HG02623 (cell line): ENCODE data around the gene SMYD3.

Experiments
- ATAC-seq: cut with Tn5 transposase; IDR thresholded peaks from one replicate; pipeline ENCODE4 v1.9.1; 2021; ENCODE audit warnings: moderate library complexity; ENCODE audit not compliant: unreplicated experiment

Gene SMYD3

DNA sequence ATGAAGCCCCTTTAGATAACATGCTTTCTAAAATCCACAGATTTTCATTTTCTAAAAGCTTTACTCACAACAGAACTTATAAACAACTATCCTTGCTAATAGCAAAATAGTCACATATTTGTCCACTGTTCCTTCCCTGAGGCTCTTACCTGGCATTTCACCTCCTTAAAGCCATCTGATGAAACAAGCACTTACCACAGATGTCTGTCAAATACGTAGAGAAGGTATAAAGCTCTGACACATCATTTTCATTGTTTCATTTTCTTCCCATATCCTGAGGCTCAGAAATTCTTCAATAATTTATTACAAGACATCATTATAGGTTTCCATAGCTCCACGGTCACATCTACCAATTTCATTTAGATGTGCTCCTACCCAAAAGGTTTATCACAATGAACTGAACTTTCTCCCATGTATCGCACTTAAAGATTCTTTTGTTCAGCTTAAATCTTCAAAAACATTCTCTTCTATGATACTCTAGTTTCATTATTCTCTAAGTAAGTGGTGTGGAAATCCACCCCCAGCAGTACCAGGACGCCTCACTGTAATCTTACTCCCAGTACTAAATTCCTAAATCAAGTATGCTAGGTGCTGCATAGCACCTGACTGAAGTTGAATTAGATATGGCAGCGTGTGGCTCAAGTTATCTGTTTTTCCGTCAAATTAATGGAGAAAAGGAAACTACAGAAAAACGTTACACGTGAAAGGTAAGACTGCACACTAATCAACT is 569.6 kb downstream of the SMYD3 start:
- ATAC-seq, result no peak

DNA sequence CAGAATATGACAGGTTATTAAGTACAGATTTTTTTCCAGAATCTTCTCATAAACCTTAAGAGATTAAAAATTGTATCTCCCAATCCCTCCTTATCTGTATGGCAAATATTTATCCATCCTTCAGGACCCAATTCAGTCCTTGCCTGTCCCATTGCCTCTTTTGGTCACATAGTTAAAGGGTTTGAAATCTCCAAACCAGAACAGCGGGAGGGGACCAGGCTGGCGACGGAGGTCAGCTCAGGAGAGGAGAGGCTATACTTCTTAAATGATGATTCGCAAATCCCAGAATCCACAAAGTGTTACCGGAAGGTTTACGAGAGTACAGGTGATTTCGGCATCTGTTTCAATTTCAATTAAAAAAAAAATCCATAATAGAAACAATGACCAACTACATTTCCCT is 572.7 kb downstream of the SMYD3 start:
- ATAC-seq, result no peak

DNA sequence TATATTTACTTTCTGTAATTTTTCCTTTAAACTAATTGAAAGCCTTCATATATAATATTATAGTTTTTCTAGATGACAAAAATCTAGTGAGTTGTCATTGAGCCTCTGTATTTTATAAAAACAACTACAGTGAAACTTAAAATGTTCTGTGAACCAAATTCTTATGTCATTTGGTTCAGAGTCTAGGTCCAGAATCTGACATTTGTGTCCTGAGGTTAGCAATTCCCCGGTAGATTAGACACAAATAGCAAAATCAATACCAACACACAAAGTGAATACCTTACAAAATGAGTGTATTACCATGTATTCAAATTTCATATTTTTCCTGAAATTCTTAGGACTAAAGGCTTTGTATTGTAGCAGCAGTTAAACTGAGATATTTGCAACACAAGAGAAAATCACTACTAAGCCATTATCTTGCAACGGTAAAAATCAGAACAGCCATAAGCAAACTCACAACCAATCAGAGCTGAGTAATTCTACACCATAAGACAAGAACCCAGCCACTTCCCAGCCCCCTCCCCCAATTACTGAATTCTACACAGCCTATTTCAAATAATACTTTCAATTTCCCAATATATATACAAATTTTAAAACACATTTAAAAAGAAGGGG is 573.5 kb downstream of the SMYD3 start:
- ATAC-seq, result no peak

DNA sequence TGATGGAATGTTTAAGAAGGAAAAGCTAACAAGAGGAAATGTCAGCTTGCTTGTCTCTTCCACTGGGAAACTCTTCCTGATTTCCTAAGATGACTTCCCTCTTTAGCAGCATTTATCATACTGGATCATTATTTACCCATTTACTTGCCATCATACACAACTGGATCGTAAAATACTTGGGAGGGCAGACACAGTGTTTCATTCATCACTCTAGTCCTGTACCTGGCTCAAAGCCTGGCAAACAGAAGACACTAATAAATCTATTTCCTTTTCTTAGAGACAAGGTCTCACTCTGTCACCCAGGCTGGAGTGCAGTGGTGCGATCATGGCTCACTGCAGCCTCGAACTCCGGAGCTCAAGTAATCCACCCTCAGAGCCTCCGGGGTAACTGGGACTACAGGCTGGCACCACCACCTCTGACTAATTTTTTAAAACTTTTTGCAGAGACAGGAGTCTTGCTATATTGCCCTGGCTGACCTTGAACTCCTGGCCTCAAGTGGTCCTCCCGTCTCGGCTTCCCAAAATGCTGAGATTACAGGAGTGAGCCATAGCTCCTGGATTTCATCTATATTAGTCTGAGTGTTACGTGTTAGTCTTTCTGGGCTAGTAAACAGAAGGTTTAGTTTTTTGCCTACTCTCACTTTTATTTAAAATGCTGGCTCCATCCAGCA is 574.6 kb downstream of the SMYD3 start:
- ATAC-seq, result no peak

DNA sequence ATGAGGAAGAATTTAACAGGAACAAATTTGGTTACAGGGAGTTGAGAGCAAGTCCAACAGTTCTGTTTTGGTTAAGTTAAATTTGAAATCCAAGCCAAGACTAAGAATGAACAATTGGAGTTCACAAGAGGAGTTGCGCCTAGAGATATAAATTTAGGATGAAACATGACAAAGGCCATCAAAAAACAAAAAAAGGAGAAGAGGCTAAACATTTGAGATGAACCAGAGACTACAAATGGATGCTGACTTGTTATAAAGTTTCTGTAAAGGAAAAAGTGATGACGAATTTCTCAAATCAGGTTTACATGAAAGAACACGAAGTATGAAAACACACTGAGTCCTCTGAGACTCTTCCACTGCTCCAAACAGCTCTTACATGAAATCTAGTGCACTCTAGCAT is 575.6 kb downstream of the SMYD3 start:
- ATAC-seq, result no peak

DNA sequence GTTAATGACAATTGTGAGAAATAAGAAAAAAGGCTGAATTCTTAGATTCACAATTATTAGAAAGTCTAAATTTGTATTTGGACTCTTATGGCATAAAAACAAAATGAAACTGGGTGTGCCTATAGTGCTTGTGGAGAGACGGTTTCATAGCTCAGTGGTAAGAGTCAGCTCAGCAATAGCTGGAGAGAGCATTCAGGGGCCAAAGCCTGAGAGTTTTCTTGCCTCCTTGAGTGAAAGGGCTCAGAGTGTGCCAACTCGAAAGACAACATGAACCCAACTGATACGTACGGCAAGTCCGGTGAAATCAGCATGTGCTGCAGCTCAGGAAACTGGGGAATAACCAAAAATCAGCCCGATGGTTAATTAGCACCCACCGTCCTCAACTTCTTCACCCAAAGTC is 577.9 kb downstream of the SMYD3 start:
- ATAC-seq, result no peak

DNA sequence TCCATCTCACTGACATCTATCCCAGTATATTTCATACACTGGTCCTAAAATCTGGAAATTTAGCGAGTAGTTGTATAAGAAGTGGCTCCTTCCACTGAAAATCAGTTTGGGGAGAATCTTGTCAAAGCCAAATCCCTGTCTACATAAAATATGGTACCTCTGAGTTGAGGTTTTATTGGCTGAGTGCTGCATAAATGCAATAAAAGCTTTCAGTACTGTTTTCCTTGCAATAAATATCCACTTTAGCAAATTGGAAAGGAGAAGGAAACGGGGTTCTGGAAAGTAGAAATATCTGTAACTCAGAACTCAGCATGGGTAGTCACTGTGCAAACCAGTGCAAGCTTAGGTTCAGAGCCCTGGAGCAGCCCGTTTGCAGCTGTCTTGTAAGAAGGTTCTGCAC is 580.2 kb downstream of the SMYD3 start:
- ATAC-seq, result no peak

DNA sequence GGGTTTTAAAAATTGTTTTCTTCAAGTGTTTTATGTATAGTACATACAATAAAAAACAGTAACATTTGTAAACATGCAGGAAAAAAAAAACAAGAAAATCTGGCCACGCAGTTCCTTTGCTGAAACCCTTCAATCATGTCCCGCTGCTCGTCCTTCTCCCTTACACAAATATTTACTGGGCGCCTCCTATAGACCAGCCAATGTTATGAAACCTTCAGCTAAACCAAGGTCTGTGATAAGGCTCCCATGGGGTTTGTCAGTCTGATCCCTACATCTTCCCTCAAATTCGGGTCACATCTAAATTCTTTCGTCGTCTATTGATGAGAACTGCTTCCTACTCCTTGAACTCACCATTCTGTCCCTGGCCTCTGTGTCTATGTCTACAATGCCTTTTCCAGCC is 583.9 kb downstream of the SMYD3 start:
- ATAC-seq, result no peak

DNA sequence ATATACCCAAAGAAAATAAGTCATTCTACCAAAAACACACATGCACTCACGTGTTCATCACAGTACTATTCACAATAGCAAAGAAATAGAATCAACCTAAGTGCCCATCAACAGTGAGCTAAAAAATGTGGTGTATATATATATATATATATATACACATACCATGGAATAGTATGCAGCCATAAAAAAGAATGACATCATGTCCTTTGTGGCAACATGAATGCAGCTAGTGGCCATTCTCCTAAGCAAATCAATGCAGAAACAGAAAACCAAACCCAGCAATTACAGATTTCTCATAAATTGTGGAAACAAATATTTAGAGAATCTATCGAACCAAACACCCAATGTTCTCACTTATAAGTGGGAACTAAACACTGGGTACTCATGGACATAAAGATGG is 585.7 kb downstream of the SMYD3 start:
- no peak for ATAC-seq

DNA sequence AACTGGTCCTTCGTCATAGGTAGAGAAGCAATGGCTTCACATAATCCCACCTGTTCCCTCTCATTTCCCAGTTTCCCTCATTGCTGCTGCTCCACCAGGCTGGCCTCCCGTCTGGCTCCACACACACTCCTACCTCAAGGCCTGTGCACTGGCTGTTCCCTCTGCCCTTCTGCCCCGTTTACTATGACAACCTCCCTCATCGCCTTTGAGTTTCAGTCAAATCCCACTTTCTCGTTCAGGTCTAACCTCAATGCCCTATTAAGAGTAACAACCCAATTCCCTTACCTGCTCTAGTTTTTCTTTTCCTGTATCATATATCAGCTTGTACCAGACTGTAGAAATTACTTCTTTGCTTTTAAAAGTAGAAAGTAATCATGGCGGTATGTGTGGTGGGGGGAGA is 589.7 kb downstream of the SMYD3 start:
- ATAC-seq, result no peak

DNA sequence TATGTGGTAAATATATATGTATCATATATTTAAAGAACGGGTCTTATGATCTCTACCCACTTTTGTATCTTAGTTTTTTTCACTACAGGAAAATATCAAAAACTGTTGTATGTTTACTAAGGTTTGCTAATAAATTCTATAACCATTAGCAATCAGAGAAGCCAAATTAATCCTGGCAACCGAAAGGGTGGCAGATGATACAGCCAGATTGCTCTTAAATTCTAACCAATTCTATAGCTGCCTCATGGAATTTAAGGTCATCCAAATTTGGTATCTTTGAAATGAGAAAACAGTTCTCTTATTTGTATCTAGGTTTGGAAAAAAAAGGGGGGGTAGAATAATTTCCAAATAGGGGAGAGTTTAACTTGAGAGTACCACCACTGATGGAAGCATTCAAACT is 591.2 kb downstream of the SMYD3 start:
- no peak for ATAC-seq

DNA sequence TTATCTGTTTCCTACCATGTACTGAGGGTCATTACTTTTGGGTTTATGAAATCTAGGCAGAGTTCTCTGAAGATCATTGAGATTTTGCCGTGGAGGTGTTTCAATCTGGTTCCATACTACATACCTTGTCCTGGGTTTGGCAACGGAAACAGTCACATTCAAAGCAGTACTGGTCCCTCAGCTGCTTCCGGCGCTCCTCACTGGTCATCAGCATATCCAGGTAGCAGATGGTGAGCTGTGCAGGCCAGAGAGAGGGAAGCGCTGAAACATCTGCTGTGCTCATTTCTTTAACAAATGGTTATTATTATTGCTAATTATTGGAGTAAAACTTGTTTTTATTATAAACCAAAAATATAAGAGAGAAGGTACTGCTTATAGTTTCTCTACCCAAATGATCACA is 591.7 kb downstream of the SMYD3 start:
- no peak for ATAC-seq

DNA sequence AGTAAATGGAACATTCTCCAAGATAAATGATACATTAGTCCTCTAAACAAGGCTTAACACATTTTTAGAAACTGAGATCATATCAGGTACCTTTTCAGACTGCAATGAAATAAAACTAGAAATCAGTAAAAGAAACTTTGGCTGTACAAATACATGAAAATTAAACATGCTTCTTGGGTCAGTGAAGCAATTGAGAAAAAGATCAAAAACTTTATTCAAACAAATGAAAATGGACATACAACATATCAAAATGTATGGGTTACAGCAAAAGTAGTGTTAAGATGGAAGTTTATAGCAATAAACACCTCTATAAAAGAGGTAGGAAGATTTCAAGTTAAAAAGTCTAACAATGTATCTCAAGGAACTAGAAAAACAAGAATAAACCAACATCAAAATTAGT is 598.5 kb downstream of the SMYD3 start:
- ATAC-seq, result no peak

DNA sequence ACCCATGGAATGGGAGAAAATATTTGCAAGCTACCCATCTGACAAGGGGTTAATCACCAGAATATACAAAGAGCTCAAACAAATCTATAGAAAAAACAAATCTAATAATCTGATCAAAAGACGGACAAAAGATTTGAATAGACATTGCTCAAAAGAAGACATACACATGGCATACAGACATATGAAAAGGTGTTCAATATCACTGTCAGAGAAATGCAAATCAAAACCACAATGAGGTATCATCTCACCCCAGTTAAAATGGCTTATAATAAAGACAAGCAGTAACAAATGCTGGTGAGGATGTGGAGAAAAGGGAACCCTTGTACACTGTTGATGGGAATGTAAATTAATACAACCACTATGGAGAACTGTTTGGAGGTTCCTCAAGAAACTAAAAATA is 600.9 kb downstream of the SMYD3 start:
- ATAC-seq, result no peak

DNA sequence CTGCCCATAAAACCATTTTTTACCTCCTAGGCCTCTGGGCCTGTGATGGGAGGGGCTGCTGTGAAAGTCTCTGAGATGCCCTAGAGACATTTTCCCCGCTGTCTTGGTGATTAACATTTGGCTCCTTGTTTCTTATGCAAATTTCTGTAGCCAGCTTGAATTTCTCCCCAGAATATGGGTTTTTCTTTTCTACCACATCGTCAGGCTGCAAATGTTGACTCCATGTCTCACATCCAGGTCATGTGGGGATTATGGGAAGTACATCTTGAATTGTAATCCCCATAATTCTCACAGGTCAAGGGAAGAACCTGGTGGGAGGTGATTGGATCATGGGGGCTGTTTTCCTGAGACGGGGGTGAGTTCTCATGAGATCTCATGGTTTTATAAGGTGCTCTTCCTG is 603.2 kb downstream of the SMYD3 start:
- no peak for ATAC-seq

DNA sequence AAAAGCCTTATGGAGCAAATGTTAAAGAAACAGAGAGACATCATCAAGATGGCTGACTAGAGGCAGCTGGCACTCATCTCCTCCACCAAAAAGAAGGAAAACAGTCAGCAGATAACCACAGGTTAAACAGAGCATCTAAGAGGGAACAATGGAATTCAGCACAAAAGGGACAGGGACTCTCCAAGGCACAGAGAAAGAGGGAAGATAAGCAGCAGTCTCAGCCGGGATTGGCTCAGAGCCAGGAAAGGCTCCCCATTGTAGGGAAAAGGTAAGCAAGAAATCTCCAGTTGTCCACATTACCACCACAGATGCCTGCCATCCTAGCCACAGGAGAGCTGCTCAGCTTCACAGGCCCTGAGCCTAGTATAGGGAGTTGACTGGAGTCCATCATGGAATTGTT is 605.5 kb downstream of the SMYD3 start:
- ATAC-seq, result no peak

DNA sequence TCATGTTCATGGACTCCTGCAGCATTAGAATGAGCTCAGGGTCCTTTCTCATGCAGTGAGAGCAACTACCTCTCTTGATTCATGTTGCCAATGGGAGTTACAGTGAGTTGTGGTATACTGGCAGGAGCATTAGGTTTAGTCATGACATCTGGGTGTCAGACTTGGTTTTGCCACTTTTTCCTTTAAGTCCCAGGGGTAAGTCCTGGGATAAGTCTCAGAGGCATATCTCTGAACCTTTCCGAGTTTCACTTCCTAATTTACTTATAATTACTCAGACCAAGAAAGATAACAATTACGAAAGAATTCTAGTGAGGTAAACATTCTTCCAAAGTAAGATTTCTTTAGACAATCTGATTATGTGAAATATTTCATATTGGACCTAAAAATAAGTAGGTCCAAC is 606.0 kb downstream of the SMYD3 start:
- ATAC-seq, result no peak

DNA sequence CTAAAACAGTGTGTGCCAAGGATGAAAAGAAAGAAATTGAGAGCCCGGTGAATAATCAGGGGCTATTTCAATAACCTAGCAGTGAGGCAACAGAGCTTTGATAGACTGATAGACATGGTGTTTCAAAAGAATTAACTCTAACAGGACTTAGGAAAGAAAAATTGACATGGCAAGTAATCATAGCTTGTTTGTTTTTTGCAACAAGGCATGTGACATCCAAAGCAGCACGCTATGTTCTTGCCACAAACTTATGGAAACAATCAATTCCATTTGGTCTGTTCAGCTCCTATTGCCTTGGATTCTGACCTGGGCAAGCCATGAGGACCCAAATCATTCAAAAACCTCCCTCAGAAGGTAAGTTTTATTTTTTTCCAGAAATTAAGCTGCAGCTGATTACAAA is 608.5 kb downstream of the SMYD3 start:
- no peak for ATAC-seq

DNA sequence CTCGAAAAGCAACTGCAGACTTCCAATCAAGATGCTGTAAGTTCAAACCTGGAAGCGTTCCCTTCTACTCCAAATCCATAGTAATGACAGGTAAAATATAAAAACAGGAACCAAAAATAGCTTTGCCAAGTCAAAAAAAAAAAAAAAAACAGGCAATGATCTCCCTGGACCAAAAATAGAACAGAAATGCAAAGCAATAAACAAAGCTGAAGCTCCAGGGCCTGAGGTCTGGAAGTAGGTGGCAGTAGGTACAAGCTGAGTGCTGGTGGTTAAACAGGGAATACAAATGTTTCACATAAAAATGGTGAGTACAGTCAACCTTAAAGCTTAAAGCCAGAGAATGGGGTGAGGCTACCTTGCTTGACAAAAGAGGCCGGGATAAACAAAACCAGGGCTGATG is 610.8 kb downstream of the SMYD3 start:
- no peak for ATAC-seq

DNA sequence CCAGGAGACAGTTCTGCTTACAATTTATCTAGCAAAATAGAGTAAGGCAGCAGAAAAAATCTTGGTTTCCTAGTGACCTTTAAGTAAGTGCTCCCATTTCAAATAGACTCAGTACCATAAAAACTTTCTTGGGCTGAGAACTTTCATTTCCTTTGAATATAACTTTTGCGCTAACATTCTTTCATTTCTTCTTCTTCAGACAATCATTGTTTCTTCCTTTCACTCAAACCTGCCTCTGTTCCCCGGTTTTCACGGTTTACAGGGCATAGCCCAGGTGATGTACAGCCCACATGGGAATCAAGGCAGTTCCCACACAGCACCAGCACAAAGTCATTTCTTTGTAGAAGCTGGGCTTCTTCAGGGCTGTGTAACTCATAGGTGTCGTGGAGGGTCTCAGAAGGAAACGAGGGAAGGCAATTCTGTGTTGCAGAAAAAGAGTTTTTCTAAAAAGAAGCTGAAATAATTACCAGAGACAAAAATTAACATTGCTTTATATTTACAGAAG is 611.6 kb downstream of the SMYD3 start:
- ATAC-seq, result no peak

DNA sequence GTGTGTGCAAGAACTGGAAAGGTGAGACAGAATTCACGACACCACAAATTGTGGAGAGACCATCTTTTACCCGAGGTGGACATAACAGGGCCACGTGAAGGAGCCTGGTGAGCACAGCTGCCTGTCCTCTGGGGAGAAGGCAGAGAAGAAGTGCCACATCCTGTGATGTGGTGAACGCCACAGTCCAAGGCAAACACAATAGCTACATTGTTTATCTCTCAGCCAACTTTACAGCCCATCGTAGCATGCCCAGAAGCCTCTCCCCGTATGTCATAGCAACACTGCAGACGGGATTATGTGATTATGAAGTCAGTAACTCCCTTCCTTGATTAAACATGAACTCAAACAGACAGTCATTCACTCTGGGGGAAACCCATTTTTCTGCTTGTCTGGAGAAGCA is 612.2 kb downstream of the SMYD3 start:
- no peak for ATAC-seq

DNA sequence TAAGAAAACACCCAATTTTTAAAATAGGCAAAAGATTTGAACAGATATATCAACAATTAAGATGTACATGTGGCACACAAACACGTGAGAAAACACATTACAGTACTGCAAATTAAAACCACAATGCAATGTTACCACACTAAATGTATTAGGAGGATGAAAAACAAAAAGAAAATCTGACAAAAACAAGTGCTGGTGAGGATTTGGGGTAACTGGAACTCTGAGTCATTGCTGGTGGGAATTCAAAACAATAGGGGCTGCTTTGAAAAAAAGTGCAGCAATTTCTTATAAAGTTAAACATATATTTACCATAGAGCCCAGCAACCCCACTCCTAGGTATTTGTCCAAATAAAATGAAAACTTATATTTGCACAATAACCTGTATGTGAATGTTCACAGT is 614.1 kb downstream of the SMYD3 start:
- no peak for ATAC-seq
